ENCODE results near the gene ABCF3. TPM values are rescaled to one million over a fixed set of nuclear protein-coding genes. Genes with fewer than 3 reads are reported as not detected.

ABCF3 gene
- polyA plus RNA-seq, 1 donor (not counting 4 experiments of a cell fraction or from before 2014, with no cell fraction given): 39.2 TPM

DNA sequence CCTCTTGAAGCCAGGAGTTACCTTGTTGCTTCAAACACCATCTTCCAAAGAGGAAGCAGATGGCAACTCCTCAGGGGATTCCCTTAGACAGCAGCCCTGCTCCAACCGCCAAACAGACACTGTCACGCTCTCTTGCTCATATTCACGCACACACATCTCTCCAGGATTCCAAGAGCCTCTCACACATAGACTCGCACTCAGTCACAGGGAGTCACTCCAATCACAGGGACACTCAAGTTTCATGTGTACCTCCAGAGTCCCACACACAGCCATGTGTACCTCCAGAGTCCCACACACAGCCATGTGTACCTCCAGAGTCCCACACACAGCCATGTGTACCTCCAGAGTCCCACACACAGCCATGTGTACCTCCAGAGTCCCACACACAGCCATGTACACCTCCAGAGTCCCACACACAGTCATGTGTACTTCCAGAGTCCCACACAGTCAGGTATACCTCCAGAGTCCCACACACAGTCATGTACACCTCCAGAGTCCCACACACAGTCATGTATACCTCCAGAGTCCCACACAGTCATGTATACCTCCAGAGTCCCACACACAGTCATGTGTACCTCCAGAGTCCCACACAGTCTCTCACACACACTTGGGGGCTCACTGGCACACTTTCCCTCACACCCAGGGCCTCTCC lies 49.5 kb downstream of the ABCF3 start:
- no peak for FAIRE-seq
- H3K27me3 ChIP-seq (ENCODE audit: control insufficient read depth, extremely low read depth, insufficient read depth, low read length): peaks cover 27% of the 10 kb centered on the region
- no peaks in the 10 kb centered on the region for H3K9me1 ChIP-seq (ENCODE audit: control insufficient read depth, extremely low read depth, insufficient read depth, low read length)
- no peak overlapping the region for H3K27ac ChIP-seq (ENCODE audit: control insufficient read depth, insufficient read depth, low read length)
- peaks cover 7% of the 10 kb centered on the region for H3K4me1 ChIP-seq (ENCODE audit: control insufficient read depth, extremely low read depth, insufficient read depth, low read length)
- dilution Hi-C loops (cut with MboI; ENCODE audit: extremely low pct_ligation_motif_present, low sequenced_read_pairs): no loop called here
- no peaks in the 10 kb centered on the region for H4K20me1 ChIP-seq (ENCODE audit: control insufficient read depth, extremely low read depth, insufficient read depth, low read length)
- no peak overlapping the region for H2AFZ ChIP-seq (ENCODE audit: control insufficient read depth, low read length)
- no peaks in the 10 kb centered on the region for H3K9me3 ChIP-seq (ENCODE audit: control insufficient read depth, low read depth, low read length)
- no peak overlapping the region for H3K9ac ChIP-seq (ENCODE audit: control insufficient read depth, extremely low read depth, insufficient read depth, low read length)
- H3K4me3 ChIP-seq (ENCODE audit: control insufficient read depth in 2 of 3, extremely low read depth in 1 of 3, insufficient read depth in 2 of 3, low read depth in 1 of 3, low read length in 3 of 3): no peak overlapping the region
- H3K36me3 ChIP-seq (ENCODE audit: control insufficient read depth in 2 of 2, extremely low read depth in 1 of 2, insufficient read depth in 2 of 2, low read length in 2 of 2): no peaks in the 10 kb centered on the region
- no peaks in the 10 kb centered on the region for H3K79me2 ChIP-seq (ENCODE audit: control insufficient read depth, insufficient read depth, low read length)
- TF ChIP-seq, protein P1, sequence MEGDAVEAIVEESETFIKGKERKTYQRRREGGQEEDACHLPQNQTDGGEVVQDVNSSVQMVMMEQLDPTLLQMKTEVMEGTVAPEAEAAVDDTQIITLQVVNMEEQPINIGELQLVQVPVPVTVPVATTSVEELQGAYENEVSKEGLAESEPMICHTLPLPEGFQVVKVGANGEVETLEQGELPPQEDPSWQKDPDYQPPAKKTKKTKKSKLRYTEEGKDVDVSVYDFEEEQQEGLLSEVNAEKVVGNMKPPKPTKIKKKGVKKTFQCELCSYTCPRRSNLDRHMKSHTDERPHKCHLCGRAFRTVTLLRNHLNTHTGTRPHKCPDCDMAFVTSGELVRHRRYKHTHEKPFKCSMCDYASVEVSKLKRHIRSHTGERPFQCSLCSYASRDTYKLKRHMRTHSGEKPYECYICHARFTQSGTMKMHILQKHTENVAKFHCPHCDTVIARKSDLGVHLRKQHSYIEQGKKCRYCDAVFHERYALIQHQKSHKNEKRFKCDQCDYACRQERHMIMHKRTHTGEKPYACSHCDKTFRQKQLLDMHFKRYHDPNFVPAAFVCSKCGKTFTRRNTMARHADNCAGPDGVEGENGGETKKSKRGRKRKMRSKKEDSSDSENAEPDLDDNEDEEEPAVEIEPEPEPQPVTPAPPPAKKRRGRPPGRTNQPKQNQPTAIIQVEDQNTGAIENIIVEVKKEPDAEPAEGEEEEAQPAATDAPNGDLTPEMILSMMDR (optimal IDR thresholded peaks at IDR 0.05 in 1 of 3, IDR thresholded peaks at IDR 0.05 in 1 of 3, conservative IDR thresholded peaks at IDR 0.05 in 1 of 3; ENCODE audit: extremely low read depth in 1 of 3, insufficient read depth in 2 of 3, low read length in 3 of 3): no peak
- no peak for TF ChIP-seq EZH2 (IDR thresholded peaks at IDR 0.05; ENCODE audit: low read length)
- DNase-seq (ENCODE audit: low read depth, low spot score): no peak
- H3K4me2 ChIP-seq (ENCODE audit: control insufficient read depth, extremely low read depth, insufficient read depth, low read depth, low read length): no peak overlapping the region

GRCh38 chr3:184236033-184236410 lies 50.0 kb downstream of the ABCF3 start:
- Histone ChIP-seq H4K20me1 (ENCODE audit: control insufficient read depth, extremely low read depth, insufficient read depth, low read length) (no peaks in the 10 kb centered on the region), H3K4me2 (ENCODE audit: control insufficient read depth, extremely low read depth, insufficient read depth, low read depth, low read length) (no peak overlapping the region), H3K9me3 (ENCODE audit: control insufficient read depth, low read depth, low read length) (no peaks in the 10 kb centered on the region), H3K27ac (ENCODE audit: control insufficient read depth, insufficient read depth, low read length) (no peak overlapping the region), H3K9me1 (ENCODE audit: control insufficient read depth, extremely low read depth, insufficient read depth, low read length) (no peaks in the 10 kb centered on the region), H3K4me3 (ENCODE audit: control insufficient read depth in 2 of 3, extremely low read depth in 1 of 3, insufficient read depth in 2 of 3, low read depth in 1 of 3, low read length in 3 of 3) (no peak overlapping the region), H3K79me2 (ENCODE audit: control insufficient read depth, insufficient read depth, low read length) (no peaks in the 10 kb centered on the region), H3K27me3 (ENCODE audit: control insufficient read depth, extremely low read depth, insufficient read depth, low read length) (peaks cover 22% of the 10 kb centered on the region), H3K4me1 (ENCODE audit: control insufficient read depth, extremely low read depth, insufficient read depth, low read length) (peaks cover 7% of the 10 kb centered on the region), H3K36me3 (ENCODE audit: control insufficient read depth in 2 of 2, extremely low read depth in 1 of 2, insufficient read depth in 2 of 2, low read length in 2 of 2) (no peaks in the 10 kb centered on the region), H3K9ac (ENCODE audit: control insufficient read depth, extremely low read depth, insufficient read depth, low read length) (no peak overlapping the region), H2AFZ (ENCODE audit: control insufficient read depth, low read length) (no peak overlapping the region)
- TF ChIP-seq, protein P1 (optimal IDR thresholded peaks at IDR 0.05 in 1 of 3, IDR thresholded peaks at IDR 0.05 in 1 of 3, conservative IDR thresholded peaks at IDR 0.05 in 1 of 3; ENCODE audit: extremely low read depth in 1 of 3, insufficient read depth in 2 of 3, low read length in 3 of 3): no peak
- FAIRE-seq (no peak), DNase-seq (ENCODE audit: low read depth, low spot score) (no peak)
- dilution Hi-C loops (cut with MboI; ENCODE audit: extremely low pct_ligation_motif_present, low sequenced_read_pairs): no loop called here
